ENCODE measurements around the gene ACACB.

GRCh38 chr12:109114644-109115043, 1.7 kb upstream of the ACACB start:
- no peak for TF ChIP-seq POLR2A (IDR thresholded peaks at IDR 0.05)
- TF ChIP-seq CTCF (IDR thresholded peaks at IDR 0.05) = no peak
